H1 (cell line): ENCODE results near the gene STYXL1. TPM values are rescaled to one million over a fixed set of nuclear protein-coding genes. Genes with fewer than 3 reads are reported as not detected.

ENCODE experiments used
- CREB1 ChIP-seq: IDR thresholded peaks from 2 replicates; pipeline ENCODE4 v1.6.1; 2012; ENCODE audit warnings: inconsistent platforms
- MAFK ChIP-seq: IDR thresholded peaks from 2 replicates; pipeline ENCODE4 v1.6.1; 2012; ENCODE audit warnings: low read depth, mild to moderate bottlenecking, improper control_type of control experiment, low read length
- RBBP5 ChIP-seq: IDR thresholded peaks from 2 replicates; pipeline ENCODE4 v1.7.1; 2012; ENCODE audit warnings: low read depth, mild to moderate bottlenecking, inconsistent platforms, low read length, moderate library complexity, borderline replicate concordance
- RFX5 ChIP-seq: IDR thresholded peaks from 2 replicates; pipeline ENCODE4 v1.6.1; 2011; ENCODE audit warnings: low read depth, low read length, improper control_type of control experiment, borderline replicate concordance
- polyA plus RNA-seq, 7 experiments: library from polyadenylated mRNA; depleted of rRNA in 3 of 7; stranded (reverse) in 5 of 7; unstranded in 2 of 7; fragments of >200 nt in 5 of 7; fragments of 200-250 nt in 2 of 7; gene quantifications; 1 replicate in 5 of 7; 2 replicates in 1 of 7; 4 replicates in 1 of 7; pipeline versions ENCODE4 v1.2.1 to v1.2.3, GENCODE V29; 2011 to 2013; ENCODE audit warnings: missing spikeins in 2 of 7, mixed read lengths in 2 of 7
- total RNA-seq: library from RNA; stranded (reverse); fragmentation: NEBNext Ultra II Directional; extraction: Animal tissue kit (Norgen Biotek cat#: 25700); gene quantifications from 2 replicates; pipeline ENCODE4 v1.2.1, GENCODE V29; 2021

Gene STYXL1
- total and polyA plus RNA-seq, 2 of the 8 experiments (the other 6 are each of a cell fraction or from before 2014, with no cell fraction given) = 32.3 to 53.9 TPM

- TF ChIP-seq RBBP5 = no peak
- TF ChIP-seq CREB1 = no peak
- no peak for TF ChIP-seq RFX5
- no peak for TF ChIP-seq MAFK
Measured at GRCh38 chr7:75985009-75985517, 62.7 kb downstream of the STYXL1 start (continued).
